Measurements from ENCODE around the gene CTNNB1. TPM values are rescaled to one million over a fixed set of nuclear protein-coding genes. Genes with fewer than 3 reads are reported as not detected.

CTNNB1 gene
- total and polyA plus RNA-seq, 2 of the 13 experiments (the other 11 are each of a cell fraction or from before 2014, with no cell fraction given): 398 to 489 TPM

DNA sequence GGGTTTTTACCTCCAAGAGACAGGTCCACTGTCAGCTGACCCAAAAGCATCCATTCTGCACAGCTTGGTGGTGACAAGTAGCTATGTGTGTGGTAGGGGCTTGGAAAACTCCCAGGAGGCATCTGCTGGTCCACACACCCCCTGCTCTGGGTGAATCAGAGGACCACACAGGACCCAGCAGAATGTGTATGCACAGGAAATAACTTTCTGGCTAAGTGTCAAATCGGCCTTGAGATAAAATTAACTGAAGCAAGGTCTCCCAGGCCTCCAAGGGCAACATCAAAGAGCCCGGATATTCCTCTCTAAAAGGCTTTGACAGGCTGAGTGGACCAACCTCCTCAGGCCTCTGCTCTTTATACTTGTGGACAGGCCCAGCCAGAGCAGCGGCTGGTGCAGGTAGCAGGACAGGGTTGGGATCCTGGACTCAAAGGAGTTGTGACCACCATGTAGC lies 66.5 kb downstream of the CTNNB1 start (continued):
- TF ChIP-seq, protein P1, sequence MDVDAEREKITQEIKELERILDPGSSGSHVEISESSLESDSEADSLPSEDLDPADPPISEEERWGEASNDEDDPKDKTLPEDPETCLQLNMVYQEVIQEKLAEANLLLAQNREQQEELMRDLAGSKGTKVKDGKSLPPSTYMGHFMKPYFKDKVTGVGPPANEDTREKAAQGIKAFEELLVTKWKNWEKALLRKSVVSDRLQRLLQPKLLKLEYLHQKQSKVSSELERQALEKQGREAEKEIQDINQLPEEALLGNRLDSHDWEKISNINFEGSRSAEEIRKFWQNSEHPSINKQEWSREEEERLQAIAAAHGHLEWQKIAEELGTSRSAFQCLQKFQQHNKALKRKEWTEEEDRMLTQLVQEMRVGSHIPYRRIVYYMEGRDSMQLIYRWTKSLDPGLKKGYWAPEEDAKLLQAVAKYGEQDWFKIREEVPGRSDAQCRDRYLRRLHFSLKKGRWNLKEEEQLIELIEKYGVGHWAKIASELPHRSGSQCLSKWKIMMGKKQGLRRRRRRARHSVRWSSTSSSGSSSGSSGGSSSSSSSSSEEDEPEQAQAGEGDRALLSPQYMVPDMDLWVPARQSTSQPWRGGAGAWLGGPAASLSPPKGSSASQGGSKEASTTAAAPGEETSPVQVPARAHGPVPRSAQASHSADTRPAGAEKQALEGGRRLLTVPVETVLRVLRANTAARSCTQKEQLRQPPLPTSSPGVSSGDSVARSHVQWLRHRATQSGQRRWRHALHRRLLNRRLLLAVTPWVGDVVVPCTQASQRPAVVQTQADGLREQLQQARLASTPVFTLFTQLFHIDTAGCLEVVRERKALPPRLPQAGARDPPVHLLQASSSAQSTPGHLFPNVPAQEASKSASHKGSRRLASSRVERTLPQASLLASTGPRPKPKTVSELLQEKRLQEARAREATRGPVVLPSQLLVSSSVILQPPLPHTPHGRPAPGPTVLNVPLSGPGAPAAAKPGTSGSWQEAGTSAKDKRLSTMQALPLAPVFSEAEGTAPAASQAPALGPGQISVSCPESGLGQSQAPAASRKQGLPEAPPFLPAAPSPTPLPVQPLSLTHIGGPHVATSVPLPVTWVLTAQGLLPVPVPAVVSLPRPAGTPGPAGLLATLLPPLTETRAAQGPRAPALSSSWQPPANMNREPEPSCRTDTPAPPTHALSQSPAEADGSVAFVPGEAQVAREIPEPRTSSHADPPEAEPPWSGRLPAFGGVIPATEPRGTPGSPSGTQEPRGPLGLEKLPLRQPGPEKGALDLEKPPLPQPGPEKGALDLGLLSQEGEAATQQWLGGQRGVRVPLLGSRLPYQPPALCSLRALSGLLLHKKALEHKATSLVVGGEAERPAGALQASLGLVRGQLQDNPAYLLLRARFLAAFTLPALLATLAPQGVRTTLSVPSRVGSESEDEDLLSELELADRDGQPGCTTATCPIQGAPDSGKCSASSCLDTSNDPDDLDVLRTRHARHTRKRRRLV (CRISPR knock-in tag; IDR thresholded peaks at IDR 0.05): no peak
- 0 out of 2 replicates have a peak, but pooled peaks have one; percentile 20 for TF ChIP-seq TFDP1 (CRISPR knock-in tag; IDR thresholded peaks at IDR 0.05; ENCODE audit: borderline replicate concordance)
- TF ChIP-seq THAP11 (CRISPR knock-in tag; IDR thresholded peaks at IDR 0.05): peak; percentile 44; the same call in 1 of the 2 replicates
- no peak for TF ChIP-seq SMAD3 (CRISPR knock-in tag; IDR thresholded peaks at IDR 0.05)
- TF ChIP-seq, protein P2, sequence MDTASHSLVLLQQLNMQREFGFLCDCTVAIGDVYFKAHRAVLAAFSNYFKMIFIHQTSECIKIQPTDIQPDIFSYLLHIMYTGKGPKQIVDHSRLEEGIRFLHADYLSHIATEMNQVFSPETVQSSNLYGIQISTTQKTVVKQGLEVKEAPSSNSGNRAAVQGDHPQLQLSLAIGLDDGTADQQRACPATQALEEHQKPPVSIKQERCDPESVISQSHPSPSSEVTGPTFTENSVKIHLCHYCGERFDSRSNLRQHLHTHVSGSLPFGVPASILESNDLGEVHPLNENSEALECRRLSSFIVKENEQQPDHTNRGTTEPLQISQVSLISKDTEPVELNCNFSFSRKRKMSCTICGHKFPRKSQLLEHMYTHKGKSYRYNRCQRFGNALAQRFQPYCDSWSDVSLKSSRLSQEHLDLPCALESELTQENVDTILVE (CRISPR knock-in tag; IDR thresholded peaks at IDR 0.05): no peak
- TF ChIP-seq STAG1 (CRISPR knock-in tag; IDR thresholded peaks at IDR 0.05): peak; percentile 23; the same call in 1 of the 2 replicates
- TF ChIP-seq ZBTB7A (CRISPR knock-in tag; IDR thresholded peaks at IDR 0.05): no peak
- TF ChIP-seq TBX2 (CRISPR knock-in tag; IDR thresholded peaks at IDR 0.05; ENCODE audit: borderline replicate concordance): peak; percentile 100
- TF ChIP-seq ZSCAN30 (CRISPR knock-in tag; IDR thresholded peaks at IDR 0.05): no peak
- TF ChIP-seq ZNF329 (CRISPR knock-in tag; IDR thresholded peaks at IDR 0.05; ENCODE audit: low read depth): no peak
- TF ChIP-seq NFIC (IDR thresholded peaks at IDR 0.05; ENCODE audit: low read length): peak; percentile 71
- TF ChIP-seq PITX1 (CRISPR knock-in tag; IDR thresholded peaks at IDR 0.05): no peak
- TF ChIP-seq KIAA2018 (CRISPR knock-in tag; IDR thresholded peaks at IDR 0.05; ENCODE audit: borderline replicate concordance): no peak
- no peak for TF ChIP-seq CENPX (CRISPR knock-in tag; IDR thresholded peaks at IDR 0.05)
- peak; percentile 88 for TF ChIP-seq NCOA2 (CRISPR knock-in tag; IDR thresholded peaks at IDR 0.05)
- no peak for TF ChIP-seq KDM3A (CRISPR knock-in tag; IDR thresholded peaks at IDR 0.05; ENCODE audit: low read depth)

Data from HepG2 (cell line).